ENCODE results near the gene ZMYND10. TPM values are rescaled to one million over a fixed set of nuclear protein-coding genes. Genes with fewer than 3 reads are reported as not detected.

Gene ZMYND10
- total and polyA plus RNA-seq, 2 experiments from 2014 or later = 0.29 to 0.31 TPM

DNA sequence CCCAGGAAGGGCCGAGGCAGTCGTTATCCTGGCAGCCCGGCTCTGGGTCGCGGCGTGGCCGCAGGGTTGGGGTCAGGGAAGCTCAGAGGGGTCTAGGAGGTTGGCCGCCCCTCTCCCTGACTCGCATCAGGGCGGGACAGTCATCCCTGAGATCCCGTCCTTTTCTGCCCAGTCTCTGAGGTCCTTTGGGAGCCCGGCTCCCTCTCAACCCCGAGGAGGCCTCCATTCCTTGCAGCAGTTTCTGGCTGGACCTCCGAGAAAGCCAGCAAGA, 23.5 kb downstream of the ZMYND10 start:
- Mint-ChIP-seq H3K4me3 (peak overlapping the region; percentile 86), H3K9me3 (no peaks in the 10 kb centered on the region), H3K27me3 (ENCODE audit: insufficient read depth, low read depth, poor library complexity) (peaks cover 11% of the 10 kb centered on the region), H3K27ac (peak overlapping the region; percentile 82; the same call in 1 of the 2 replicates), H3K36me3 (ENCODE audit: low read depth) (peaks cover 47% of the 10 kb centered on the region), H3K4me1 (peaks cover 46% of the 10 kb centered on the region)
- ATAC-seq = peak; percentile 0; the same call in 1 of the 3 replicates
- DNase-seq (ENCODE audit: low spot score) = no peak
- Histone ChIP-seq H2AFZ (peak overlapping the region; percentile 90), H3K4me1 (ENCODE audit: insufficient read depth) (peaks cover 17% of the 10 kb centered on the region), H3K27ac (ENCODE audit: low read depth) (peak overlapping the region; percentile 88), H3K4me2 (peak overlapping the region; percentile 99), H3K27me3 (ENCODE audit: insufficient read depth) (no peaks in the 10 kb centered on the region), H3K9me2 (ENCODE audit: insufficient read depth) (no peaks in the 10 kb centered on the region), H3K79me2 (replicated peaks; ENCODE audit: insufficient read depth) (peaks cover 30% of the 10 kb centered on the region), H3F3A (replicated peaks; ENCODE audit: low read depth) (peaks cover 20% of the 10 kb centered on the region; the same call in 1 of the 2 replicates), H4K20me1 (replicated peaks; ENCODE audit: insufficient read depth) (peaks cover 7% of the 10 kb centered on the region; the same call in 1 of the 2 replicates), H3K36me3 (ENCODE audit: insufficient read depth) (peaks cover 8% of the 10 kb centered on the region), H3K4me3 (peak overlapping the region; percentile 97)
- TF ChIP-seq POLR2AphosphoS5 (IDR thresholded peaks at IDR 0.05; ENCODE audit: low read depth) = peak; percentile 57
- TF ChIP-seq, protein P1, sequence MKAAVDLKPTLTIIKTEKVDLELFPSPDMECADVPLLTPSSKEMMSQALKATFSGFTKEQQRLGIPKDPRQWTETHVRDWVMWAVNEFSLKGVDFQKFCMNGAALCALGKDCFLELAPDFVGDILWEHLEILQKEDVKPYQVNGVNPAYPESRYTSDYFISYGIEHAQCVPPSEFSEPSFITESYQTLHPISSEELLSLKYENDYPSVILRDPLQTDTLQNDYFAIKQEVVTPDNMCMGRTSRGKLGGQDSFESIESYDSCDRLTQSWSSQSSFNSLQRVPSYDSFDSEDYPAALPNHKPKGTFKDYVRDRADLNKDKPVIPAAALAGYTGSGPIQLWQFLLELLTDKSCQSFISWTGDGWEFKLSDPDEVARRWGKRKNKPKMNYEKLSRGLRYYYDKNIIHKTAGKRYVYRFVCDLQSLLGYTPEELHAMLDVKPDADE (IDR thresholded peaks at IDR 0.05) = no peak; the same call in 1 of the 2 replicates

DNA sequence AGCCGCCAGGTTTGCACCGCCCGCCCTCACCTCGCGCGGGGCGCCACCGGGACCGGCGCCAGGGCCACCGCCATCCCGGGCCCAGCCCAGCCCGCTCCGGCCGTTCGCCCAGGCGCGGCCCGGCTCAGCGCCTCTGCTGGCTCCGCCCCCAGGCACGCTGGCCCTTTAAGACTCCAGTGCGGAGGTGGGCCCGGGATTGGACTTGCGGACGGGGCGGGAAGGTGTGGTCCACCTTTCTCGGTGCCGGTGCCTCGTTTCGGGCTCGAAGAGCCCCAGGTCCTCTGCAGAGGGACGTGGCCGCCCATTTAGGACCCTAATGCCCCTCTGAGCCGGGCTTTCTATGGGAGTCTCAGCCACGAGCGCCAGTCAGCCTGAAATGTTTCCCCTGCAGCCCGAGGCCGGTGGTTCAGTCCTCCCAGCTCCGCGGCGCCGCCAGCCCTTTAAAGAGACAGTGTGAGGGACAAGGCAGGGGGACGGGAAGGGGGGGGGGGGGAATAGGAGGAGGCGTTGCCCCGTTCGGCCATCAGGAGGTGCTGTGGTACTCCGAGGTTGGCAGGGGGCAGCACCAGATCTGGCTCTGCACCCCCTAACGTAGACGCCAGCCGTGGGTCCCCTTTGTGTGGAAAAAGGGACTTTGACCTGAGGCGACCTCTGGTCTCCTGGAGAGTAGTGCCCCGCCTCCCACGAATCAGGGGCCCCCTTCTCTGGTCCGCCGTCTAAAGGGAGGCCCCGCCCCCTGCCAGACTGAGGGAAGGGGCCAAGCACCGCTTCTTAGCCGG, 24.0 kb downstream of the ZMYND10 start:
- Mint-ChIP-seq H3K4me3 (peak overlapping the region; percentile 86), H3K9me3 (no peaks in the 10 kb centered on the region), H3K27me3 (ENCODE audit: insufficient read depth, low read depth, poor library complexity) (peaks cover 11% of the 10 kb centered on the region), H3K36me3 (ENCODE audit: low read depth) (peaks cover 50% of the 10 kb centered on the region), H3K27ac (peak overlapping the region; percentile 99), H3K4me1 (peaks cover 43% of the 10 kb centered on the region)
- Histone ChIP-seq H3K4me2 (peak overlapping the region; percentile 99), H3F3A (replicated peaks; ENCODE audit: low read depth) (peaks cover 17% of the 10 kb centered on the region; the same call in 1 of the 2 replicates), H2AFZ (peak overlapping the region; percentile 93), H3K36me3 (ENCODE audit: insufficient read depth) (peaks cover 8% of the 10 kb centered on the region), H3K9me2 (ENCODE audit: insufficient read depth) (no peaks in the 10 kb centered on the region), H3K4me3 (peak overlapping the region; percentile 97), H3K27ac (ENCODE audit: low read depth) (peak overlapping the region; percentile 100), H3K79me2 (replicated peaks; ENCODE audit: insufficient read depth) (peaks cover 26% of the 10 kb centered on the region), H3K4me1 (ENCODE audit: insufficient read depth) (peaks cover 15% of the 10 kb centered on the region), H3K27me3 (ENCODE audit: insufficient read depth) (no peaks in the 10 kb centered on the region), H4K20me1 (replicated peaks; ENCODE audit: insufficient read depth) (peaks cover 5% of the 10 kb centered on the region; the same call in 1 of the 2 replicates)
- ATAC-seq = peak; percentile 72
- DNase-seq (ENCODE audit: low spot score) = peak; percentile 96
- TF ChIP-seq CREB1 (CRISPR knock-in tag; IDR thresholded peaks at IDR 0.05; ENCODE audit: low read depth) (no peak), EZH2 (IDR thresholded peaks at IDR 0.05; ENCODE audit: low read depth, unreplicated experiment) (no peak), NANOG (IDR thresholded peaks at IDR 0.05; ENCODE audit: borderline replicate concordance) (no peak), EZH2phosphoT487 (IDR thresholded peaks at IDR 0.05; ENCODE audit: unreplicated experiment) (no peak)
- TF ChIP-seq, protein P2, sequence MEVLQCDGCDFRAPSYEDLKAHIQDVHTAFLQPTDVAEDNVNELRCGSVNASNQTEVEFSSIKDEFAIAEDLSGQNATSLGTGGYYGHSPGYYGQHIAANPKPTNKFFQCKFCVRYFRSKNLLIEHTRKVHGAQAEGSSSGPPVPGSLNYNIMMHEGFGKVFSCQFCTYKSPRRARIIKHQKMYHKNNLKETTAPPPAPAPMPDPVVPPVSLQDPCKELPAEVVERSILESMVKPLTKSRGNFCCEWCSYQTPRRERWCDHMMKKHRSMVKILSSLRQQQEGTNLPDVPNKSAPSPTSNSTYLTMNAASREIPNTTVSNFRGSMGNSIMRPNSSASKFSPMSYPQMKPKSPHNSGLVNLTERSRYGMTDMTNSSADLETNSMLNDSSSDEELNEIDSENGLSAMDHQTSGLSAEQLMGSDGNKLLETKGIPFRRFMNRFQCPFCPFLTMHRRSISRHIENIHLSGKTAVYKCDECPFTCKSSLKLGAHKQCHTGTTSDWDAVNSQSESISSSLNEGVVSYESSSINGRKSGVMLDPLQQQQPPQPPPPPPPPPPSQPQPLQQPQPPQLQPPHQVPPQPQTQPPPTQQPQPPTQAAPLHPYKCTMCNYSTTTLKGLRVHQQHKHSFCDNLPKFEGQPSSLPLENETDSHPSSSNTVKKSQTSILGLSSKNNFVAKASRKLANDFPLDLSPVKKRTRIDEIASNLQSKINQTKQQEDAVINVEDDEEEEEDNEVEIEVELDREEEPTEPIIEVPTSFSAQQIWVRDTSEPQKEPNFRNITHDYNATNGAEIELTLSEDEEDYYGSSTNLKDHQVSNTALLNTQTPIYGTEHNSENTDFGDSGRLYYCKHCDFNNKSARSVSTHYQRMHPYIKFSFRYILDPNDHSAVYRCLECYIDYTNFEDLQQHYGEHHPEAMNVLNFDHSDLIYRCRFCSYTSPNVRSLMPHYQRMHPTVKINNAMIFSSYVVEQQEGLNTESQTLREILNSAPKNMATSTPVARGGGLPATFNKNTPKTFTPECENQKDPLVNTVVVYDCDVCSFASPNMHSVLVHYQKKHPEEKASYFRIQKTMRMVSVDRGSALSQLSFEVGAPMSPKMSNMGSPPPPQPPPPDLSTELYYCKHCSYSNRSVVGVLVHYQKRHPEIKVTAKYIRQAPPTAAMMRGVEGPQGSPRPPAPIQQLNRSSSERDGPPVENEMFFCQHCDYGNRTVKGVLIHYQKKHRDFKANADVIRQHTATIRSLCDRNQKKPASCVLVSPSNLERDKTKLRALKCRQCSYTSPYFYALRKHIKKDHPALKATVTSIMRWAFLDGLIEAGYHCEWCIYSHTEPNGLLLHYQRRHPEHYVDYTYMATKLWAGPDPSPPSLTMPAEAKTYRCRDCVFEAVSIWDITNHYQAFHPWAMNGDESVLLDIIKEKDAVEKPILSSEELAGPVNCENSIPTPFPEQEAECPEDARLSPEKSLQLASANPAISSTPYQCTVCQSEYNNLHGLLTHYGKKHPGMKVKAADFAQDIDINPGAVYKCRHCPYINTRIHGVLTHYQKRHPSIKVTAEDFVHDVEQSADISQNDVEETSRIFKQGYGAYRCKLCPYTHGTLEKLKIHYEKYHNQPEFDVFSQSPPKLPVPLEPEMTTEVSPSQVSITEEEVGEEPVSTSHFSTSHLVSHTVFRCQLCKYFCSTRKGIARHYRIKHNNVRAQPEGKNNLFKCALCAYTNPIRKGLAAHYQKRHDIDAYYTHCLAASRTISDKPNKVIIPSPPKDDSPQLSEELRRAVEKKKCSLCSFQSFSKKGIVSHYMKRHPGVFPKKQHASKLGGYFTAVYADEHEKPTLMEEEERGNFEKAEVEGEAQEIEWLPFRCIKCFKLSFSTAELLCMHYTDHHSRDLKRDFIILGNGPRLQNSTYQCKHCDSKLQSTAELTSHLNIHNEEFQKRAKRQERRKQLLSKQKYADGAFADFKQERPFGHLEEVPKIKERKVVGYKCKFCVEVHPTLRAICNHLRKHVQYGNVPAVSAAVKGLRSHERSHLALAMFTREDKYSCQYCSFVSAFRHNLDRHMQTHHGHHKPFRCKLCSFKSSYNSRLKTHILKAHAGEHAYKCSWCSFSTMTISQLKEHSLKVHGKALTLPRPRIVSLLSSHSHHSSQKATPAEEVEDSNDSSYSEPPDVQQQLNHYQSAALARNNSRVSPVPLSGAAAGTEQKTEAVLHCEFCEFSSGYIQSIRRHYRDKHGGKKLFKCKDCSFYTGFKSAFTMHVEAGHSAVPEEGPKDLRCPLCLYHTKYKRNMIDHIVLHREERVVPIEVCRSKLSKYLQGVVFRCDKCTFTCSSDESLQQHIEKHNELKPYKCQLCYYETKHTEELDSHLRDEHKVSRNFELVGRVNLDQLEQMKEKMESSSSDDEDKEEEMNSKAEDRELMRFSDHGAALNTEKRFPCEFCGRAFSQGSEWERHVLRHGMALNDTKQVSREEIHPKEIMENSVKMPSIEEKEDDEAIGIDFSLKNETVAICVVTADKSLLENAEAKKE (CRISPR knock-in tag; IDR thresholded peaks at IDR 0.05) = no peak
- TF ChIP-seq, protein P3, sequence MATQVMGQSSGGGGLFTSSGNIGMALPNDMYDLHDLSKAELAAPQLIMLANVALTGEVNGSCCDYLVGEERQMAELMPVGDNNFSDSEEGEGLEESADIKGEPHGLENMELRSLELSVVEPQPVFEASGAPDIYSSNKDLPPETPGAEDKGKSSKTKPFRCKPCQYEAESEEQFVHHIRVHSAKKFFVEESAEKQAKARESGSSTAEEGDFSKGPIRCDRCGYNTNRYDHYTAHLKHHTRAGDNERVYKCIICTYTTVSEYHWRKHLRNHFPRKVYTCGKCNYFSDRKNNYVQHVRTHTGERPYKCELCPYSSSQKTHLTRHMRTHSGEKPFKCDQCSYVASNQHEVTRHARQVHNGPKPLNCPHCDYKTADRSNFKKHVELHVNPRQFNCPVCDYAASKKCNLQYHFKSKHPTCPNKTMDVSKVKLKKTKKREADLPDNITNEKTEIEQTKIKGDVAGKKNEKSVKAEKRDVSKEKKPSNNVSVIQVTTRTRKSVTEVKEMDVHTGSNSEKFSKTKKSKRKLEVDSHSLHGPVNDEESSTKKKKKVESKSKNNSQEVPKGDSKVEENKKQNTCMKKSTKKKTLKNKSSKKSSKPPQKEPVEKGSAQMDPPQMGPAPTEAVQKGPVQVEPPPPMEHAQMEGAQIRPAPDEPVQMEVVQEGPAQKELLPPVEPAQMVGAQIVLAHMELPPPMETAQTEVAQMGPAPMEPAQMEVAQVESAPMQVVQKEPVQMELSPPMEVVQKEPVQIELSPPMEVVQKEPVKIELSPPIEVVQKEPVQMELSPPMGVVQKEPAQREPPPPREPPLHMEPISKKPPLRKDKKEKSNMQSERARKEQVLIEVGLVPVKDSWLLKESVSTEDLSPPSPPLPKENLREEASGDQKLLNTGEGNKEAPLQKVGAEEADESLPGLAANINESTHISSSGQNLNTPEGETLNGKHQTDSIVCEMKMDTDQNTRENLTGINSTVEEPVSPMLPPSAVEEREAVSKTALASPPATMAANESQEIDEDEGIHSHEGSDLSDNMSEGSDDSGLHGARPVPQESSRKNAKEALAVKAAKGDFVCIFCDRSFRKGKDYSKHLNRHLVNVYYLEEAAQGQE (IDR thresholded peaks at IDR 0.05; ENCODE audit: unreplicated experiment) = no peak

All from GM23338 (cell line).